ENCODE data around the gene EVX2.

Gene EVX2

GRCh38 chr2:176094349-176094748 lies 10.6 kb upstream of the EVX2 start:
- DNase-seq, result no peak

- DNase-seq, result no peak
Observed at GRCh38 chr2:176093898-176094249, 10.1 kb upstream of the EVX2 start.

GRCh38 chr2:176093145-176093897 lies 9.6 kb upstream of the EVX2 start:
- no peak for DNase-seq

GRCh38 chr2:176092270-176093144 lies 8.7 kb upstream of the EVX2 start, which contains the start of gene HOXD13:
Gene HOXD13, plus strand, starts transcription at chr2:176092721. Its CDS starts 170 bp downstream, at chr2:176092891.
- no peak for DNase-seq

GRCh38 chr2:176091329-176092258 lies 7.8 kb upstream of the EVX2 start:
- DNase-seq, result no peak

GRCh38 chr2:176090862-176091261 lies 7.1 kb upstream of the EVX2 start:
- DNase-seq, result no peak

- no peak for DNase-seq
Observed at GRCh38 chr2:176089843-176090395, 6.2 kb upstream of the EVX2 start.

- no peak for DNase-seq
Observed at GRCh38 chr2:176088937-176089842, 5.4 kb upstream of the EVX2 start.

GRCh38 chr2:176088048-176088936 lies 4.5 kb upstream of the EVX2 start:
- DNase-seq, result peak; percentile 24 to 50

GRCh38 chr2:176087330-176088047 lies 3.7 kb upstream of the EVX2 start:
- DNase-seq, result no peak

- no peak for DNase-seq
Observed at GRCh38 chr2:176085861-176086771, 2.4 kb upstream of the EVX2 start.

- DNase-seq, result no peak
Observed at GRCh38 chr2:176085120-176085788, 1.5 kb upstream of the EVX2 start.

GRCh38 chr2:176084611-176085119 lies 903 bp upstream of the EVX2 start:
- no peak for DNase-seq

- DNase-seq, result no peak
Observed at GRCh38 chr2:176082824-176083751, 674 bp downstream of the EVX2 start.

- no peak for DNase-seq
Observed at GRCh38 chr2:176082525-176082823, 1.3 kb downstream of the EVX2 start.

- no peak for DNase-seq
Observed at GRCh38 chr2:176081837-176082524, 1.8 kb downstream of the EVX2 start.
